ENCODE data around the gene LCE3B.

- TF ChIP-seq CTCF (IDR thresholded peaks at IDR 0.05) (no peak), POLR2AphosphoS5 (IDR thresholded peaks at IDR 0.05) (no peak), POLR2A (IDR thresholded peaks at IDR 0.05) (no peak), EP300 (IDR thresholded peaks at IDR 0.05) (no peak)
Observed at GRCh38 chr1:152622803-152623202, 9.2 kb downstream of the LCE3B start, which contains the start of gene LCE3A.
